HEK293 (cell line): ENCODE results near the gene RILPL2.

Source experiments
- GLI4 ChIP-seq: fragments of 450-650 bp; formaldehyde crosslinking; IDR thresholded peaks from 2 replicates; pipeline ENCODE4 v1.5.1; 2016; ENCODE audit warnings: missing biosample characterization, missing genetic modification characterization
- HIC1 ChIP-seq: fragments of 450-650 bp; formaldehyde crosslinking; IDR thresholded peaks from 2 replicates; pipeline ENCODE4 v1.5.1; 2016; ENCODE audit warnings: missing biosample characterization, missing genetic modification characterization
- HOXC10 ChIP-seq: sonication (generic); formaldehyde crosslinking; IDR thresholded peaks from 2 replicates; pipeline ENCODE4 v1.8.1; 2023; ENCODE audit warnings: mild to moderate bottlenecking, missing genetic modification reagents
- KLF10 ChIP-seq: fragments of 450-650 bp; IDR thresholded peaks from 2 replicates; pipeline ENCODE4 v1.5.1; 2018; ENCODE audit warnings: missing biosample characterization, mild to moderate bottlenecking, missing genetic modification characterization
- KLF7 ChIP-seq: fragments of 450-650 bp; formaldehyde crosslinking; IDR thresholded peaks from 2 replicates; pipeline ENCODE4 v1.5.1; 2016; ENCODE audit warnings: missing biosample characterization, missing genetic modification characterization, borderline replicate concordance
- SETDB1 ChIP-seq: IDR thresholded peaks from one replicate; pipeline ENCODE4 v1.6.1; 2017; ENCODE audit warnings: mild to moderate bottlenecking, low read length, moderate library complexity, mixed read lengths; ENCODE audit not compliant: insufficient read length
- WT1 ChIP-seq: fragments of 450-650 bp; formaldehyde crosslinking; IDR thresholded peaks from 2 replicates; pipeline ENCODE4 v1.5.1; 2016; ENCODE audit warnings: missing biosample characterization, missing genetic modification characterization
- ZBTB21 ChIP-seq: fragments of 450-650 bp; formaldehyde crosslinking; IDR thresholded peaks from 2 replicates; pipeline ENCODE4 v1.5.1; 2017; ENCODE audit warnings: missing biosample characterization, missing genetic modification characterization
- ZBTB8A ChIP-seq: fragments of 450-650 bp; formaldehyde crosslinking; IDR thresholded peaks from 2 replicates; pipeline ENCODE4 v1.5.1; 2016; ENCODE audit warnings: missing biosample characterization, missing genetic modification characterization
- ZNF202 ChIP-seq: fragments of 450-650 bp; formaldehyde crosslinking; IDR thresholded peaks from 2 replicates; pipeline ENCODE4 v1.5.1; 2016; ENCODE audit warnings: missing biosample characterization, missing genetic modification characterization, borderline replicate concordance
- ZNF324 ChIP-seq: fragments of 450-650 bp; formaldehyde crosslinking; IDR thresholded peaks from 2 replicates; pipeline ENCODE4 v1.5.1; 2016; ENCODE audit warnings: missing biosample characterization, missing genetic modification characterization
- ZNF341 ChIP-seq: fragments of 450-650 bp; formaldehyde crosslinking; IDR thresholded peaks from 2 replicates; pipeline ENCODE4; 2016; ENCODE audit warnings: low read depth, missing biosample characterization, missing genetic modification characterization
- ZNF398 ChIP-seq: fragments of 450-650 bp; formaldehyde crosslinking; IDR thresholded peaks from 2 replicates; pipeline ENCODE4 v1.5.1; 2017; ENCODE audit warnings: missing biosample characterization, missing genetic modification characterization
- ZNF473 ChIP-seq: fragments of 450-650 bp; formaldehyde crosslinking; IDR thresholded peaks from 2 replicates; pipeline ENCODE4 v1.5.1; 2017; ENCODE audit warnings: missing biosample characterization, missing genetic modification characterization
- ZNF521 ChIP-seq: fragments of 450-650 bp; formaldehyde crosslinking; IDR thresholded peaks from 2 replicates; pipeline ENCODE4 v1.5.1; 2017; ENCODE audit warnings: missing biosample characterization, mild to moderate bottlenecking, missing genetic modification characterization
- ZNF530 ChIP-seq: fragments of 450-650 bp; formaldehyde crosslinking; IDR thresholded peaks from 2 replicates; pipeline ENCODE4 v1.5.1; 2016; ENCODE audit warnings: low read depth, missing biosample characterization, missing genetic modification characterization
- ZNF558 ChIP-seq: fragments of 450-650 bp; formaldehyde crosslinking; IDR thresholded peaks from 2 replicates; pipeline ENCODE4 v1.5.1; 2016; ENCODE audit warnings: missing biosample characterization, missing genetic modification characterization
- ZNF585B ChIP-seq: fragments of 450-650 bp; formaldehyde crosslinking; IDR thresholded peaks from 2 replicates; pipeline ENCODE4 v1.5.1; 2016; ENCODE audit warnings: missing biosample characterization, missing genetic modification characterization
- ZNF626 ChIP-seq: fragments of 450-650 bp; sonication (Bioruptor Pico); formaldehyde crosslinking; IDR thresholded peaks from 2 replicates; pipeline ENCODE4 v1.5.1; 2018; ENCODE audit warnings: missing biosample characterization, missing genetic modification characterization, inconsistent platforms
- ZNF658 ChIP-seq: fragments of 450-650 bp; formaldehyde crosslinking; IDR thresholded peaks from 2 replicates; pipeline ENCODE4; 2016; ENCODE audit warnings: missing biosample characterization, missing genetic modification characterization
- ZSCAN30 ChIP-seq: fragments of 450-650 bp; IDR thresholded peaks from 2 replicates; pipeline ENCODE4 v1.5.1; 2018; ENCODE audit warnings: missing biosample characterization, mild to moderate bottlenecking, missing genetic modification characterization, moderate library complexity
- TF ChIP-seq, protein P1 (sequence below): fragments of 450-650 bp; formaldehyde crosslinking; conservative IDR thresholded peaks from 2 replicates; pipeline ENCODE4 v1.5.1; 2016; ENCODE audit warnings: low read depth, missing biosample characterization, missing genetic modification characterization
- TF ChIP-seq, protein P2 (sequence below): fragments of 450-650 bp; formaldehyde crosslinking; IDR thresholded peaks from 2 replicates; pipeline ENCODE4 v1.5.0; 2017; ENCODE audit warnings: missing biosample characterization, missing genetic modification characterization, borderline replicate concordance
- TF ChIP-seq, protein P3 (sequence below): fragments of 450-650 bp; formaldehyde crosslinking; IDR thresholded peaks from 2 replicates; pipeline ENCODE4 v1.5.1; 2016; ENCODE audit warnings: missing biosample characterization, missing genetic modification characterization

RILPL2 gene

DNA sequence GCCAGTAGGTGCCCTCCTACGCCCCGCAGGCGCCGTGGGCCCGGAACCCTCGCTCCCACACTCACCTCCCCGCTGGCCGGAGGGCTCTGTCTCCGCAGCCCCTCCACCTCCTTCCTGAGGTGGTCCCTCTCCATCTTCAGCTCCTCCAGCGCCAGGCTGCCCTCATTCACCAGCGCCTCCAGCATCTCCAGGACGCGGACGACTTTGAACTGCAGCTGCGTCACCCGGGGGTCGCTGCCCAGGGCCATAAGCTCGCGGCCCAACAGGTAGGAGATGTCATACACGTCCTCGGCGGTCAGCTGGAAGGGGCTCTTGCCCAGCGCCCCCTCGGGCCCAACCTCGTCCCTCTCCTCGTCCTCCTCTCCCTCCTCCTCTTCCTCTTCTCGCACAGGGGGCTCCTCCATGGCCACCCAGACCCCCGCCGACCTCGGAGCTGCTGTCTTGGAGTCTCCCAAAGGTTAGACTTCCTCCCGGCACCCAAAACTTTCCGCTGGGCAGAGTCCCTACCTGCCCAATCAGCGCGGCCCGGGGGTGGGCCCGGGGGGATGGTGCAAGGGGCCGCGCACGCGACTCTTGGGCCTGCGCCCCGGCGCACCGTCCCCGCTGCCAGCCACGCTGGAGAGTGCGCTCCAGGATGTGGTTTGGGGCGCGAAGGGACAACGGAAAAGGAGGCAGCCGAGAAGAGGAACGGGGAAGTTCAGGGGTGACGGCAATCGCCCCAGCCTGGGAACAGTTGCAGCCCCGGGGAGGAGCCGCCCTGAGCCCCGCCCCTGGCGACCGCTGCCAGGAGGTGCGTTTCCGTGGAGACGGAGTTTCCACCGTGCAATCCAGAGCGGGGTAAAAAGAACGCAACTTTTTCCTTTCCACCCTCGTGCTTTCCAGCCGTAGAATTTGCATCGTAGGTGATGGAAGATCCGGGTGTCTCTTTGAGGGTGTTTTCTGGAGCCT is at the start of gene RILPL2 (continued):
- TF ChIP-seq HIC1 (no peak), ZSCAN30 (tag by site-specific recombination) (no peak; the same call in 1 of the 2 replicates), ZNF341 (tag by site-specific recombination) (peak; percentile 82), ZNF558 (tag by site-specific recombination) (no peak), KLF7 (peak; percentile 11; the same call in 1 of the 2 replicates), ZNF473 (no peak), WT1 (no peak), ZNF658 (tag by site-specific recombination) (no peak), KLF10 (no peak), ZBTB8A (peak; percentile 71), SETDB1 (no peak), GLI4 (tag by site-specific recombination) (no peak), ZBTB21 (no peak), ZNF202 (tag by site-specific recombination) (no peak), ZNF626 (tag by site-specific recombination) (no peak), ZNF530 (no peak), ZNF585B (tag by site-specific recombination) (no peak), ZNF398 (tag by site-specific recombination) (no peak), HOXC10 (CRISPR knock-in tag) (no peak), ZNF521 (tag by site-specific recombination) (no peak), ZNF324 (0 out of 2 replicates have a peak, but pooled peaks have one; percentile 20)
- TF ChIP-seq, protein P1, sequence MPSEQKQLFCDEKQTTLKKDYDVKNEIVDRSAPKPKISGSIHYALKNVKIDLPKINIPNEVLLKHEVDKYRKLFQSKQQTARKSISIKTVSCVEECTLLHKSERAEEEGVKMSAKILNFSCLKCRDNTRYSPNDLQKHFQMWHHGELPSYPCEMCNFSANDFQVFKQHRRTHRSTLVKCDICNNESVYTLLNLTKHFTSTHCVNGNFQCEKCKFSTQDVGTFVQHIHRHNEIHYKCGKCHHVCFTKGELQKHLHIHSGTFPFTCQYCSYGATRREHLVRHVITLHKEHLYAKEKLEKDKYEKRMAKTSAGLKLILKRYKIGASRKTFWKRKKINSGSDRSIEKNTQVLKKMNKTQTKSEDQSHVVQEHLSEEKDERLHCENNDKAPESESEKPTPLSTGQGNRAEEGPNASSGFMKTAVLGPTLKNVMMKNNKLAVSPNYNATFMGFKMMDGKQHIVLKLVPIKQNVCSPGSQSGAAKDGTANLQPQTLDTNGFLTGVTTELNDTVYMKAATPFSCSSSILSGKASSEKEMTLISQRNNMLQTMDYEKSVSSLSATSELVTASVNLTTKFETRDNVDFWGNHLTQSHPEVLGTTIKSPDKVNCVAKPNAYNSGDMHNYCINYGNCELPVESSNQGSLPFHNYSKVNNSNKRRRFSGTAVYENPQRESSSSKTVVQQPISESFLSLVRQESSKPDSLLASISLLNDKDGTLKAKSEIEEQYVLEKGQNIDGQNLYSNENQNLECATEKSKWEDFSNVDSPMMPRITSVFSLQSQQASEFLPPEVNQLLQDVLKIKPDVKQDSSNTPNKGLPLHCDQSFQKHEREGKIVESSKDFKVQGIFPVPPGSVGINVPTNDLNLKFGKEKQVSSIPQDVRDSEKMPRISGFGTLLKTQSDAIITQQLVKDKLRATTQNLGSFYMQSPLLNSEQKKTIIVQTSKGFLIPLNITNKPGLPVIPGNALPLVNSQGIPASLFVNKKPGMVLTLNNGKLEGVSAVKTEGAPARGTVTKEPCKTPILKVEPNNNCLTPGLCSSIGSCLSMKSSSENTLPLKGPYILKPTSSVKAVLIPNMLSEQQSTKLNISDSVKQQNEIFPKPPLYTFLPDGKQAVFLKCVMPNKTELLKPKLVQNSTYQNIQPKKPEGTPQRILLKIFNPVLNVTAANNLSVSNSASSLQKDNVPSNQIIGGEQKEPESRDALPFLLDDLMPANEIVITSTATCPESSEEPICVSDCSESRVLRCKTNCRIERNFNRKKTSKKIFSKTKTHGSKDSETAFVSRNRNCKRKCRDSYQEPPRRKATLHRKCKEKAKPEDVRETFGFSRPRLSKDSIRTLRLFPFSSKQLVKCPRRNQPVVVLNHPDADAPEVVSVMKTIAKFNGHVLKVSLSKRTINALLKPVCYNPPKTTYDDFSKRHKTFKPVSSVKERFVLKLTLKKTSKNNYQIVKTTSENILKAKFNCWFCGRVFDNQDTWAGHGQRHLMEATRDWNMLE = no peak
- TF ChIP-seq, protein P2, sequence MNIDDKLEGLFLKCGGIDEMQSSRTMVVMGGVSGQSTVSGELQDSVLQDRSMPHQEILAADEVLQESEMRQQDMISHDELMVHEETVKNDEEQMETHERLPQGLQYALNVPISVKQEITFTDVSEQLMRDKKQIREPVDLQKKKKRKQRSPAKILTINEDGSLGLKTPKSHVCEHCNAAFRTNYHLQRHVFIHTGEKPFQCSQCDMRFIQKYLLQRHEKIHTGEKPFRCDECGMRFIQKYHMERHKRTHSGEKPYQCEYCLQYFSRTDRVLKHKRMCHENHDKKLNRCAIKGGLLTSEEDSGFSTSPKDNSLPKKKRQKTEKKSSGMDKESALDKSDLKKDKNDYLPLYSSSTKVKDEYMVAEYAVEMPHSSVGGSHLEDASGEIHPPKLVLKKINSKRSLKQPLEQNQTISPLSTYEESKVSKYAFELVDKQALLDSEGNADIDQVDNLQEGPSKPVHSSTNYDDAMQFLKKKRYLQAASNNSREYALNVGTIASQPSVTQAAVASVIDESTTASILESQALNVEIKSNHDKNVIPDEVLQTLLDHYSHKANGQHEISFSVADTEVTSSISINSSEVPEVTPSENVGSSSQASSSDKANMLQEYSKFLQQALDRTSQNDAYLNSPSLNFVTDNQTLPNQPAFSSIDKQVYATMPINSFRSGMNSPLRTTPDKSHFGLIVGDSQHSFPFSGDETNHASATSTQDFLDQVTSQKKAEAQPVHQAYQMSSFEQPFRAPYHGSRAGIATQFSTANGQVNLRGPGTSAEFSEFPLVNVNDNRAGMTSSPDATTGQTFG = no peak
- TF ChIP-seq, protein P3, sequence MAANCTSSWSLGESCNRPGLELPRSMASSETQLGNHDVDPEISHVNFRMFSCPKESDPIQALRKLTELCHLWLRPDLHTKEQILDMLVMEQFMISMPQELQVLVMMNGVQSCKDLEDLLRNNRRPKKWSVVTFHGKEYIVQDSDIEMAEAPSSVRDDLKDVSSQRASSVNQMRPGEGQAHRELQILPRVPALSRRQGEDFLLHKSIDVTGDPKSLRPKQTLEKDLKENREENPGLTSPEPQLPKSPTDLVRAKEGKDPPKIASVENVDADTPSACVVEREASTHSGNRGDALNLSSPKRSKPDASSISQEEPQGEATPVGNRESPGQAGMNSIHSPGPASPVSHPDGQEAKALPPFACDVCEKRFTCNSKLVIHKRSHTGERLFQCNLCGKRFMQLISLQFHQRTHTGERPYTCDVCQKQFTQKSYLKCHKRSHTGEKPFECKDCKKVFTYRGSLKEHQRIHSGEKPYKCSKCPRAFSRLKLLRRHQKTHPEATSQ (tag by site-specific recombination) = no peak
